EH (cell line): ENCODE data around the gene KANSL1.
"Not testable (repeated sequence)": the region's sequence is repeated elsewhere in the genome, so short reads cannot be mapped to it uniquely, and the experiment has no call there.

Experiments
- DNase-seq: peaks from one replicate; pipeline ENCODE4 v3.0.0-alpha.2; 2015; ENCODE audit warnings: low read depth

The KANSL1 gene

DNA sequence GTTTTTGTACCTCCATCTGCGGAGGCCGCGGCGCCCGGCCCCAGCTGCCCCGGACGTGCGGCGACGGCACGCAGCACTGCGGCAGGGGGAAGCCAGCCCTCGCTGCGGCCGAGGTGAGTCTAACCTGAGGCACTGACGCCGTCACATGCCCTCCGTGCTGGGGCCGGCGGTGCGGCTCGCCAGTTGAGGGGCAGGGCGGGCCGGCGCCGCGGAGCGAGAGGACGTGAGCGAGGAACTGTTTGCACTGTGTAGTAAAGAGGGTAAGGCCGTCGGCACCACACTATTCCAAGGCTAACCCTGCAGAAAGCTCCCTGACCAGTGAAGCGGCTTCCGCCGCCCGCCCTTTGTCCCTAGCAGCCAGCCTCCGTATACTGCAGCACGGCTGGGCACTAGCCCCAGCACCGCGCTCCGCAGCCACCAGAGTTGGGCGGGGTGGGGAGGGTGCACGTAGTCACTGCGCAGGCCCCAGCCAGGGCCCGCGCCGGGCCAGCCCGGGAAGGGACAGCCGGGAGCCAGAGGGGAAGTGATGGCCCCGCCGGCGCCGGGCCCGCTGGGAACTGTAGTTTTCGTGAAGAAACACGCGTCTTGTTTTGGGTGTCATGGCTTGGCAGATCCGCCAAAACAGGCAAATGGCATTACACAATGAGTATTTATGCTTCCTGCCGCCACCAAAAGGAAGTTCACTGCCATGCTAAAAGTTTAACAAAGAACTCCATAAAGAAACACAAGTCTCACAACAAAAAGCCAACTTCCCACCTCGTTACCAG is 580 bp upstream of the KANSL1 start:
- peak; percentile 99 for DNase-seq

DNA sequence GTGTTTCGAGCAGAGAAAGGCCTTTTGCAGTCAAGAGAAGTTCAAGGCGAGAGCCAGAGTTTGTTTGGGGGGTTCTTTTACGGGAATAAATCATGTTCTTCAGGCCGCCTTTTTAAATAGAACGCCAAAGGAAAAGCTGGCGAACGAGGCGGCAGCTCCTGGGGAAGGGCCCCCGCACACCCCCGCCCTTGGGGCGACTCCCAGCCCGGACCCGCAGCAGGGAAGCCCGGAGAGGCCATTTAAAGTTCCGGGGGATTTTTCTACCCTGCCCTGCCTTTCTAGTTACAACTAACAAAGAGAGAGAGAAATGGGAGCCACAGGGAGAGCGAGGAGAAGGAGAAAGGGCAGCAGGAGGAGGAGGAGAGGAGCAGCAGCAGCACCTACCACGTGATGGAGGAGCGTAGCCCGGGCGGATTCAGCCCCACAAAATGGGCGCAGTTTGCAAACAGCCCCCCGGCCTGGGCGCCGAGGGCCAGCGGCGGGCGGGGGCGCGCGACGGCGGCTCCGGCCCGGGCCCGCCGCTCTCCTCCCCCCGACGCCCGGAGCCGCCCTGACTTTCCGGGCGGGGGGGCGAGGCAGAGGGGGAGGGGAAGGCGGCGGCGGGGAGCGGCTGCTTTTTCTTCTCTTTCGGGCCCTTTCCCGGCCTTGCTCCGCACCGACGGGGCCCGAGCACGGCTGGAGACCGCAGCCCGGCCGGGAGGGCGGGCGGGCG is 634 bp downstream of the KANSL1 start:
- DNase-seq = peak; percentile 84

DNA sequence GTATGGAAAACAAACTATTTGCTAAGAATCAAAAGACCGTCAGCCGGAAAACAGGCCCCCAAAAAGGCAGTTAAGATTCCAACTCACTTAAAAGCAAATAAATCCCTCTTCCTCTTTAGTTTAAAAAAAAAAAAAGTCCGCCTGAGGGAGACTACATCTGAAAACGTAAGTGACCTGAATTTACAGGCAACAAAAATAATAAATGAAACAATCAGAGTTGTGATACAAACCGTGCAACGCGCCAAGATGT is 1.1 kb downstream of the KANSL1 start:
- DNase-seq = no peak

DNA sequence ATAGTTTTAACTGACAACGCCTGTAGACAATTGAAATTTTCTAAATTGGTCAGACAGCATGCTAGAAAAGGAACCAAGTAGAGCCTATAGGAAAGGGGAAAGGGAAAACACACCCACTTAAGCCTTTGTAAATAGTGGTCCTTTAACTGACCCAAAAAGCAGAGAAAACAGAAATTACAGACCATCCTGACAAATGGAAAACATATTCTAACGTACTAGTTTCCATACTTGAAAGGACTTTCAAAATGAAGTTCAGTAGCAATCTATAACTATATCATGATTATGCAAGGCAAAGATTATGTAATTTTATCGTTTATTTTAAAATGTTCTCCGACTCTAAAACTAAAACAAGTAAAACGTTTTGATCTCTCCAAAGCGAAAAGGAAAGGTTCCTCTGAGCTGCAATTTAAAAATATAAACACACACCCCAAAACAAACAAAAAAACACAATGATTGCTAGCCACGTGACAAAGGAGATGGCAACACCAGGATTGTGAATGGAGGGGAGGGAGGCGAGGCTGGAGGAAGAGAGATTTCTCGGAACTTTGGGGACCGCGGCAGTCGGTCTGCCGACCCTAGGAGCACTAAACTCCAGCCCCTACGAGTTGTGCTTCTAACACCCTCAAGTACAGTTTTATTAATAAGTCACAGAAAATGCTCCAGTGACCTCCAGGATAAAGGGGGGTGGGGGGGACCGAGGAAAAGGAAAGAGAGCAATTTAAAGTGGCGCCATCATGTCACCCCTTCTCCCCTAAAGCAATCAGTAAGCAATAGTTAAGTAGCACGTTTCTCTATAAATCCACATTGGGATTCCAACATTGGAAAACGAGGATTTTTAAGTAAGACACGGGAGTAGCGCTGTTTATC is 1.7 kb downstream of the KANSL1 start:
- DNase-seq = peak; percentile 54

DNA sequence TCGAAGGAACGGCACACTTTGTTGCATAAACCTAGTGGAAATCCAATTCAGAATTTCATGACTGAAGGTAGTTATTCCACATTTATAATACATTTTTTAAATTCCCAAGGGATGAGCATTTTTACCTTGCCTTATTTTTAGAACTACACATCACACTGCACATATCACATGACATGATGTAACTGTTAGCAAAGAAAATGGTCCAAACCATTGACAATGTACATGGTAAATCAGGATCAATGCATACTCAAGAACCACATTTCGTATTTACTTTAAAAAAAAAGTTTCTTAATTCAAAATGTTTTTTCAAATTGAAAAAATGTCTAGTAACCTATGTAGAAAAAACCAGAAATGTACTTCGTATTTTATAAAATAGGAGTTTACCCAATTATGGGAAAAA is 2.5 kb downstream of the KANSL1 start:
- no peak for DNase-seq

DNA sequence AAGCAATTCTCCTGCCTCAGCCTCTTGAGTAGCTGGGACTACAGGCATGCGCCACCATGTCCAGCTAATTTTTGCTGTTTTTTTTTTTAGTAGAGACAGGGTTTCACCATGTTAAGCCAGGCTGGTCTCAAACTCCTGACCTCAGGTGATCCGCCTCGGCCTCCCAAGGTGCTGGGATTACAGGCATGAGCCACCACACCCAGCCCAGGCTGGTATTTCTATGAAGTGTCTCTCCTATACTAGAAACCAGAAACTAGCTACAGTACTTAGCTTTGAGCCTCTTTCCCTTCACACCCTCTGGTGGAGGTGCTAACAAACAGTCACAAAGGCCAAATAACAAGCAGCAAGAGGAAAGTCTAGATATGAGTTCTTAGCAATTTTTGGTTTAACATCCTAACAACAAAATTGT is 6.4 kb downstream of the KANSL1 start:
- DNase-seq = peak; percentile 34

DNA sequence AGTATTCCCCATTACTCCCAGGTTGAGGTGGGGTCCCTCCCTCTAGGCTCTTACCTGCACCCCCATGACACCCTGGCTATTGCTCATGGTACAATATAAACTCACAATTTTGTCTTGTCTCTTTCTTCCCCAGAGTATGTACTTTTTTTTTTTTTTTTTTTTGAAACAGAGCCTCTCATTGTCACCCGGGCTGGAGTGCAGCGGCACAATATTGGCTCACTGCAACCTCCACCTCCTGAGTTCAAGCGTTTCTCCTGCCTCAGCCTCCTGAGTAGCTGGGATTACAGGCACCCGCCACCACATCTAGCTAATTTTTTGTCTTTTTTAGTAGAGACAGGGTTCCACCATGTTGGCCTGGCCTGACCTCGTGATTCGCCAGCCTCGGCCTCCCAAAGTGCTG is 8.5 kb downstream of the KANSL1 start:
- no peak for DNase-seq

DNA sequence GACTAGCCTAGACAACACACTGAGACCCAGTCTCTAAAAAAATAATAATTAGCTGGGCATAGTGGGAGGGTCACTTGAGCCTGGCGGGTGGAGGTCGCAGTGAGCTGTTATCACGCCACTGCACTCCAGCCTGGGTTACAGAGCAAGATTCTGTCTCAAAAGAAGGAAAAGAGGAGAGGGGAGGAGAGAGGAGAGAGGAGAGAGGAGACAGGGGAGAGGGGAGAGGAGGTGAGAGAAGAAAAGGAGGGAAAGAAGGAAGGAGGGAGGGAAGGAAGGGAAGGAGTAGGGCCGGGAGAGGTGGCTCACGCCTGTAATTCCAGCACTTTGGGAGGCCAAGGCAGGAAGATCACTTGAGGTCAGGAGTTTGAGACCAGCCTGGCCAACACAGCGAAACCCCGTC is 9.8 kb downstream of the KANSL1 start:
- DNase-seq = not testable (repeated sequence)

DNA sequence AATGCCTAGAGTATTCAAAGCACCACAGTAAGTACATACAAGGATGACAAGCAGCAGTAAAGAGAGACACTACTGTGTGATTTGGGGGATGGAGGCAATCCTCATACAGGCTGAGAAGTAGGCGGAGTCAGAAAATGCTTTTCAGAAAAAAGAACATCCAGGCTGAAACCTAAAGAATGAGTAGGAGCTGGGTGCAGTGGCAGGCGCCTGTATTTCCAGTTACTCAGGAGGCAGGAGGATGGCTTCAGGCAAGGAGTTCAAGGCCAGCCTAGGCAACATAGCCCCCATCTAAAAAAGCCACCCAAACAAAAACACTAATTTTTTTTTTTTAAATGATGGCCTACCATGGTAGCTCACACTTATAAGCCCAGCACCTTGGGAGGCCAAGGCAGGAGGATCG is 10.3 kb downstream of the KANSL1 start:
- no peak for DNase-seq

DNA sequence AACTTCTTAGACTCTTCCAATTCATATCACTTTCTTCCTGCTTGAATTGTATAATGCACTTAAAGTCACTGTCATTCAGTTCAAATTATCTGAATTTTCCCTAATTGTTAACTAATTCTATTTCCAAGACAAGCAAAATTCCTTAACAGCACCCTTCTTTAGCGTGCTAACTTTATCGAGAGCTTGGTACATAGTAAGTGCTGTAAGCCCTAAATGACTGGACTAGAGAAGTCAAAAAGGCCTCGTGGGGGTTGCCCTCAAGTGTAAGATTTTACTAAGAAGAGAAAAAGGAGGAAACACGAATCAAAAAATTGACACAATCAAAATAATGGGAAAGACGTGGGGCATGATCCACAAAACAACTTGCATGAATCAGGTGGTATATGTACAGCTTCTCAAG is 11.3 kb downstream of the KANSL1 start:
- DNase-seq = no peak

DNA sequence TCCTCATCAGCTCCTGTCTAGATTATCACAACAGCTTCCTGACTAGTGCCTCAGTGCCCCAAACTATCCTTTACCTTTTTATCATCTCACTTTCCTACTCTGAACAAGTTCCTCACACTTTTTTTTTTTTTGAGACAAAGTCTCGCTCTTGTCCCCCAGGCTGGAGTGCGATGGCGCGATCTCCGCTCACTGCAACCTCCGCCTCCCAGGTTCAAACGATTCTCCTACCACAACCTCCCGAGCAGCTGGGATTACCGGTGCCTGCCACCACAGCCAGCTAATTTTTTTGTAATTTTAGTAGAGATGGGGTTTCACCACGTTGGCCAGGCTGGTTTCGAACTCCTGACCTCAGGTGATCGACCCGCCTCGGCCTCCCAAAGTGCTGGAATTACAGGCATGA is 11.9 kb downstream of the KANSL1 start:
- DNase-seq = not testable (repeated sequence)

DNA sequence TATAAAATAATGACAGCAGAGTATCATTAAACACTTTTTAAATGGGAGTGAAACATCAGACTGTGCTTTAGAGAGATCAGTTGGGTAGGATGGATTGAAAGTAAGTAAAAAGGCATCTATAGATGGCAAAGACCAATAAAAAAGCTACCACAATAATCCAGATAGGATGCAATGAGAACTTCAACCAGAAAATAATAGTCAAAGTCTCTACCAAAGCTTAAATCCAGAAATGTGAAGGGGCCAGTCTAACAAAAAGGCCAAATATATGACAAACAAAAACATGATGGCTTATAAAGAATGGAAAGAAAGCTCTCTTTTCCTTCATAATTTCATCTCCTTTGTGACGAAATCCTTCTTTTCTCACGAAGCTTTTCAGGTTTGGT is 12.3 kb downstream of the KANSL1 start:
- DNase-seq = peak; percentile 38

DNA sequence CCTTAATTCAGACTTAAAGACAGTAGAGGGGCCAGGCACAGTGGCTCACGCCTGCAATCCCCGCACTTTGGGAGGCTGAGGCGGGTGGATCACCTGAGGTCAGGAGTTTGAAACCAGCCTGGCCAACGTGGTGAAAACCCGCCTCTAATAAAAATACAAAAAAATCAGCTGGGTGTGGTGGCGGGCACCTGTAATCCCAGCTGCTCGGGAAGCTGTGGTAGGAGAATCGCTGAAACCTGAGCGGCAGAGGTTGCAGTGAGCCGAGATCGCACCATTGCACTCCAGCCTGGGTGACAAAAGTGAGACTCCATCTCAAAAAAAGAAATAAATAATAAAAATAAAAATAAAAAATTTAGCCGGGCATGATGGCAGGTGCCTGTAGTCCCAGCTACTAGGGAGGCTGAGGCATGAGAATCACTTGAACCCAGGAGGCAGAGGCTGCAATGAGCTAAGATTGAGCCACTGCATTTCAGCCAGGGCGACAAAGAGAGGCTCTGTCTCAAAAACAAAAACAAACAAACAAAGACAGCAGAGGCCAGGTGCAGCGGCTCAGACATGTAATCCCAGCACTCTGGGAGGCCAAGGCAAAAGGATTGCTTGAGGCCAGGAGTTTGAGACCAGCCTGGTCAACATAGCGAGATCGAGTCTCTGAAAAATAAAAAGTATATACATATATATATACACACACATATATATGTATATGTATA is 12.9 kb downstream of the KANSL1 start:
- DNase-seq = not testable (repeated sequence)

DNA sequence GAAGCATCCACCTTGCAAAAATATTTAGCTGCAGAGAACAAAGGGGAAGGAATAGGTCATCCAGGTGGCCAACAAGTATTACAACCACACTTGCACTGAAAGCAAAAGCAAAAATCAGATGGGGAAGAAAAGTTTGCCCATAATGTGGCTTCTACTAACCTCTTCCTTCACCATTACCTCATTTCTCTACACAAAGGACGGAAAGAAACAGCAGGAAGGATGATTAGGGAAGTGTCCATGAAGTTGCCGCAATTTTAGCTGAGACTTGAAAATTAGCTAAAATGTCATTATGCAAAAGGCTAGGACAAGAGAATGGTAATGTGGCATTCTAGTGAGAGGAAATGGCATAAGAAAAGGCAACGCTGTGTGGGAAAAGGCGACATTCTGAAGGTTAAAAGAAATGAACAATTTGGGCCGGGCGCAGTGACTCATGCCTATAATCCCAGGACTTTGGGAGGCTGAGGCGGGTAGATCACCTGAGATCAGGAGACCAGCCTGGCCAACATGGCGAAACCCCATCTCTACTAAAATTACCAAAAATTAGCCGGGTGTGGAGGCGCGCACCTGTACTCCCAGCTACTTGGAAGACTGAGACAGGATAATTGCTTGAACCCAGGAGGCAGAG is 13.7 kb downstream of the KANSL1 start:
- no peak for DNase-seq

DNA sequence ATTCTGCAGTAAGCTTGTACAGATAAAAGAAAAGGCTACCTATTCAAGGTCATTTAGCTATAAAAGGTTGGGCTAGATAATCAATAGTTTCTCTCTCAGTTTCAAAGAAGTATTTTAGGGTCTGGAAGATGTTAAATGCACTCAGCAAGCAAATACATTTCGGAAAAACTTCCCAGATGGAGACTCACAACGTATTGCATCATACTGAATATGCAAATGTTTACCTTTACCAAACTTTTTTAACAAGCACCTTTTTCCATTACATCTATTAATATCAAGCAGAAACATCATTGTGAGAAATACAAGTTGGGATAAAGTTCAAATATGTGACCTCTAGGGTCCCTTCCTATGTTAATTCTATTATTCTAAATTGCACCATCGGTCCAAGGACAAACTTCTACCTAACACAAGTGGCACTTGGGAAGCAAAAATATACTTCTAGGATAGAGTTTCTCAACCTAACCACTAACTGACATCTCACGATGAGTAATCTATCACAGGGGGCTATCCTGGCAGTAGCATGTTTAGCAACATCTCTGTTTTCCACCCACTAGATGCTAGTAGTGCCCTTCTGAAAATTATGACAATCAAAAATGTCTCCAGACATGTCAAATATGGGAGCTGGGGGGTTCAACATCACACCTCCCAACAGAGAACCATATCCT is 14.5 kb downstream of the KANSL1 start:
- peak; percentile 60 for DNase-seq

DNA sequence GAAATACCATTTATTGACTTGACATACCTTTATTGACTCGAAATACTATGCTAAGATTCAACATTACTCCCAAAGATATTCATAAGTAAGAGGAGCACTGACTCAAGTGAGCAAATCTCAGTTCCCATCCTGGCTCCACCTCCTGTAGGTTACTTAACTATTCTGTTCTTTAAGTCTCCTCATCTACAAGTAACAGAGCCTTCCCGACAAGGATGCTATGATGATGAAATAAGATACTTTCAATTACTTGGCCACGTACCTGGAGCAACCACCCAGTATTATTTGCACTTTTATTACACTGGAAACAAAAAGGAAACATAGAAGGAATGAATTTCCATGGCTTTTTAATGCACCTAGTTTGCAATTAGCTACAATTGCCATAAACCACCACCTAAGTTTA is 16.3 kb downstream of the KANSL1 start:
- no peak for DNase-seq

DNA sequence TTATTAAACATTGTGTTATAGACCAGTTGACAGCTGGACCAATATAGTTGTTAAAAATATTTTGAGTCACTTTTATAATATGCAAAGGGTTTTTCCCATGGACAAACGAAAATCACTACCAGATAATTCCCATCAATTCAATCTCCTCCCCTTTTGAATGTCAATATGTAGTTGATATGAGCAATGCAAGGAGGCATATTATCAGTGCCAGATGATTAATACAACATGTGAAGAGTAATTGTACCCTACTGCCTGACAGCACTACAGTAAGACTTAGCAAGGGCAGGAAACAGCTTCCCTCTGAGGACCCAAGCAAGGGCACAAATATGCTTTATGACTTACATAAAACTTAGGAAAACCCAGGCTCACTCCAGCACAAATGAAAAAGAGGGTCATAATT is 17.3 kb downstream of the KANSL1 start:
- DNase-seq = peak; percentile 68

DNA sequence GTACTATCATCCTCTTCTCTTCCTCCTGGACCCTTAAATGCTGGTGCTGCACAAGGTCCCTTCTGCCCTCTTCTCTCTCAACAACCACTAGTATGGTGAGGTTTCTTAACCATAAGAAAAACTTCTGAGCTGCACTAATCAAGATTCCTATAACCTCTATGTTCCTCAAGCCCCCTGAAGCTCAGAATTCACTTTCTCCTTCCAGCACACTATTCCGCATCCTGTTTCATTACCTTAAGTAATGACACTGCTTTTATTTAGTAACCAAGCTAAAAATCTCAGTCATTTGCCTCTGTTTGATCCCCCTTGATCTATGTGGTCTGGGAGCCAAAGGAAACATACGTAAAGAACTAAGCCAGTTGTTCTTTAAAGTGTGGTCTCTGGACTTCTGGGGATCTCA is 20.1 kb downstream of the KANSL1 start:
- DNase-seq = no peak

DNA sequence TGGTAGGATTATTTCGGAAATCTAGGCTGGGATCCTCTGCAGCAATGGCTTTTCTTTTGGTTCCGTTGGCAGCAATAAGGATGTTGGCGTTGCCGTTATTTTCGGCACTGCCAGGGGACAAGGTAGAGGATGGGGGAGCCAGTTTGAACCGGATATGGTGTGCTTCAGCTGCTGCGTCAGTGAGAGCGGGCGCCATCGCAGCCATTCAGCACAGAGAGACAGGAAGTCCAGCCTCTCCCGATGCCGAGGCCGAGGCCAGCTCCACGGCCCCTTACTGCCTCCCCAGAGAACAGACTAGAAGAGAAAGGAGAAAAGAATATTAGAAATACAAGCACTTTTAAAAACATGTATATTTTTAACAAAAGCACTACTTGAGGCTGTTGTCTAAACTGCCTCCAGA is 21.3 kb downstream of the KANSL1 start:
- no peak for DNase-seq

DNA sequence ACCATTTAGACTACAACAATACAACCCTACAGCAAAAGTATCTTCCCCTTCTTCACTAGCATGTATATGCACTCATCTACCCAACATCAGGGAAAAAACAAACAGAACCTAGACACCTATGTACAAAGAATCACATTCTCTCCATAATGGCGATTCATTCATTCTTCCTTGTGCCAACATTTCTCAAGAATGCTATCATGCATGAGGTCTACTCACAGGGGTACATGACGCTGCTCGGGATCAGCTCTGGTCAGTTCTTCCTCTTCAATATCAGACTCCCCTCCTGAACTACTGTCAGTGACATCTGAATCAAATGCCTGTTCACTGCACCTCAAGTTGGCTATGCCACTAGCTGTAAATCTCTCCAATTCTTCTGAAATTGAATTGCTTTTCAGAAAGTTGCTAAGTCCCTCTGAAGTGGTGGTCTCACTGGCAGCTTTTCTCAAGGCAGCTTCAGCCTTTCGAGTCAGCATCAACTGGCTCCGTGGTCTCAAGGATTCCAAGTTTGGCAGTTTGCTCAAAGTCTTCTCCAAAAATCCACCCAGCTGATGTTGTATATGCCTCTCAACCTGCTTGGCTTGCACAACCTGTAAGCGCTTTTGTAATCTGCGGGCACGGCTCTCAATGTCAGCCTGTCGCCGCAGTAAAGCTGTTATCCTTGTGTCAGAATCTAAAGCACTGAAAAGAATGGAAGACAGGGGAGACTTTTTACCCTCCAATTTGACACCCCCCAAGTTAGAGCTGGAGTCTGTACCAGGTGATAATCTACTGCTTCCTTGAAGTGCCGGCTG is 22.4 kb downstream of the KANSL1 start:
- no peak for DNase-seq
